Ovary (tissue), 9 donors: Measurements from ENCODE around the gene DNAJB9. TPM values are rescaled to one million over a fixed set of nuclear protein-coding genes. Genes with fewer than 3 reads are reported as not detected.
"Not testable (repeated sequence)": the region's sequence is repeated elsewhere in the genome, so short reads cannot be mapped to it uniquely, and the experiment has no call there.

Source experiments
- DNase-seq, 5 donors: peaks; one replicate each; pipeline ENCODE4 v3.0.0-alpha.2; 2019 to 2020
- H3K27ac ChIP-seq, 2 donors: fragments of 200-600 bp; one replicate each; pipeline versions ENCODE4 v1.5.1 to v1.8.0; 2019 to 2022
- H3K27me3 ChIP-seq: fragments of 200-600 bp; one replicate; pipeline ENCODE4 v1.8.0; 2022
- H3K36me3 ChIP-seq: fragments of 200-600 bp; sonication (generic); one replicate; pipeline ENCODE4 v1.5.1; 2019
- H3K4me1 ChIP-seq: one replicate; pipeline ENCODE4 v1.8.1; 2013; ENCODE audit warnings: mild to moderate bottlenecking, moderate library complexity; ENCODE audit not compliant: insufficient read depth
- H3K4me3 ChIP-seq: fragments of 200-600 bp; sonication (generic); one replicate; pipeline ENCODE4 v1.5.1; 2017
- H3K9me3 ChIP-seq, 2 donors: fragments of 200-600 bp in 1 of 2; sonication (generic) in 1 of 2; one replicate each; pipeline versions ENCODE4 v1.5.1 to v1.8.1; 2013 to 2019; ENCODE audit warnings: mild to moderate bottlenecking in 1 of 2, moderate library complexity in 1 of 2
- CTCF ChIP-seq, 3 donors: fragments of 450-650 bp in 2 of 3; fragments of 200-600 bp in 1 of 3; IDR thresholded peaks; one replicate each; pipeline versions ENCODE4 v1.5.1 to v1.8.0; 2016 to 2022; ENCODE audit warnings: antibody characterized with exemption in 3 of 3, mild to moderate bottlenecking in 1 of 3
- EP300 ChIP-seq: sonication (generic); formaldehyde crosslinking; IDR thresholded peaks from one replicate; pipeline ENCODE4 v1.6.1; 2017; ENCODE audit warnings: antibody characterized with exemption
- POLR2A ChIP-seq: fragments of 450-650 bp; IDR thresholded peaks from one replicate; pipeline ENCODE4 v1.6.1; 2017; ENCODE audit warnings: antibody characterized with exemption, mild to moderate bottlenecking, moderate library complexity
- WGBS, 3 donors: extraction: QIAGEN DNeasy Blood & Tissue Kit in 1 of 3; methylation state at CpG; one replicate each; pipeline versions ENCODE4 v1.1.5 to v1.1.7; 2013 to 2017; 5-methylcytosine and 5-hydroxymethylcytosine counted together
- intact Hi-C, 4 donors: fragments of 100-400 bp; cut with DNase I; formaldehyde crosslinking; loops; one replicate each; pipeline versions ENCODE4 v1.11.0 to v1.15.1; 2022 to 2023
- polyA plus RNA-seq, 2 donors: library from polyadenylated mRNA; stranded (reverse); fragments of 200-250 nt in 1 of 2; fragments of 350-450 nt in 1 of 2; fragmentation: Illumina TruSeq in 1 of 2; extraction: RNeasy Lipid Tissue Mini Kit (QIAGEN cat#74804) in 1 of 2; gene quantifications; one replicate each; pipeline ENCODE4 v1.2.3, GENCODE V29; 2013 to 2014
- total RNA-seq, 7 donors: library from RNA; depleted of rRNA in 2 of 7; stranded (reverse); fragments of >200 nt in 2 of 7; fragmentation: NEBNext Ultra II Directional in 3 of 7; extraction: Animal tissue kit (Norgen Biotek cat#: 25700) in 3 of 7; gene quantifications; one replicate each; pipeline versions ENCODE4 v1.1.0 to v1.2.4, GENCODE V29; 2016 to 2023
- donor health status: DM: no; HTN: no; CAD: no; lungs with moderate emphysema.
- donor health status: DM: no; HTN: no; CAD: no.
- donor health status: Bipolar disorder and iron deficiency.
- donor health status: DM: yes; HTN: yes; CAD: no.
- donor health status: DM: no; HTN: no; CAD: no.
- donor health status: DM: yes; HTN: yes; CAD: no.

DNAJB9 gene
- total and polyA plus RNA-seq, 9 donors = 17.5 to 44.2 (median 24.0) TPM

- H3K27ac ChIP-seq = no peak overlapping the region
Measured at GRCh38 chr7:108541478-108541877, 28.2 kb upstream of the DNAJB9 start.

GRCh38 chr7:108548141-108548896 lies 21.4 kb upstream of the DNAJB9 start:
- intact Hi-C loops, H3K36me3 ChIP-seq, H3K4me1 ChIP-seq, H3K9me3 ChIP-seq, H3K27me3 ChIP-seq, DNase-seq, H3K4me3 ChIP-seq, H3K27ac ChIP-seq: not testable (repeated sequence)
- WGBS, 3 donors = 72 to 77% (median 76%) methylated on average over 2 of the region's 2 CpGs

More at GRCh38 chr7:108541478-108541877, 28.2 kb upstream of the DNAJB9 start:
- Histone ChIP-seq H3K27me3 (no peaks in the 10 kb centered on the region), H3K36me3 (no peaks in the 10 kb centered on the region), H3K4me1 (no peaks in the 10 kb centered on the region), H3K4me3 (no peak overlapping the region), H3K9me3 (no peaks in the 10 kb centered on the region)
- TF ChIP-seq EP300 = no peak
- no peak for TF ChIP-seq CTCF (IDR thresholded peaks at IDR 0.05)
- no peak for TF ChIP-seq POLR2A
- DNase-seq = no peak
- intact Hi-C loops = no loop called here
- 59 to 74% (median 66%) methylated on average over 2 of the region's 2 CpGs for WGBS, 3 donors

- intact Hi-C loops, H3K27ac ChIP-seq, H3K4me3 ChIP-seq, H3K9me3 ChIP-seq, DNase-seq, H3K27me3 ChIP-seq, H3K4me1 ChIP-seq, H3K36me3 ChIP-seq: not testable (repeated sequence)
Measured at GRCh38 chr7:108556665-108557064, 13.0 kb upstream of the DNAJB9 start.

- TF ChIP-seq EP300 = no peak
- TF ChIP-seq CTCF (IDR thresholded peaks at IDR 0.05) = no peak
- no peak for TF ChIP-seq POLR2A
- H3K9me3 ChIP-seq = peaks cover 0 to 7% of the 10 kb centered on the region in 2 donors
- H3K27ac ChIP-seq = no peak overlapping the region
- H3K4me3 ChIP-seq = no peak overlapping the region
- no peaks in the 10 kb centered on the region for H3K27me3 ChIP-seq
- H3K36me3 ChIP-seq = no peaks in the 10 kb centered on the region
- intact Hi-C loops = no loop called here
- DNase-seq = no peak
- 96 to 98% (median 96%) methylated on average over 3 of the region's 3 CpGs for WGBS, 3 donors
- H3K4me1 ChIP-seq = no peaks in the 10 kb centered on the region
Measured at GRCh38 chr7:108557191-108557590, 12.5 kb upstream of the DNAJB9 start.

- no peak overlapping the region for H3K4me3 ChIP-seq
- DNase-seq = no peak
- WGBS, 3 donors = 98 to 100% (median 100%) methylated on average over 1 of the region's 1 CpG
- peaks cover 0 to 7% of the 10 kb centered on the region in 2 donors for H3K9me3 ChIP-seq
- H3K36me3 ChIP-seq = no peaks in the 10 kb centered on the region
- no peak overlapping the region for H3K27ac ChIP-seq
- TF ChIP-seq EP300 (no peak), POLR2A (no peak), CTCF (IDR thresholded peaks at IDR 0.05) (no peak)
- no peaks in the 10 kb centered on the region for H3K4me1 ChIP-seq
- H3K27me3 ChIP-seq = no peaks in the 10 kb centered on the region
- intact Hi-C loops = no loop called here
Measured at GRCh38 chr7:108557617-108558016, 12.1 kb upstream of the DNAJB9 start.
